Measurements from ENCODE around the gene PLCH1.

The PLCH1 gene

GRCh38 chr3:155382396-155383042 is 362.4 kb downstream of the PLCH1 start:
- peak; percentile 67 for DNase-seq (ENCODE audit: low read depth, low spot score)

GRCh38 chr3:155377847-155378246 is 367.0 kb downstream of the PLCH1 start:
- no peak for DNase-seq (ENCODE audit: low read depth, low spot score)

GRCh38 chr3:155377071-155377470 is 367.8 kb downstream of the PLCH1 start:
- no peak for DNase-seq (ENCODE audit: low read depth, low spot score)

GRCh38 chr3:155372281-155372680 is 372.6 kb downstream of the PLCH1 start:
- DNase-seq (ENCODE audit: low read depth, low spot score), result no peak

- no peak for DNase-seq (ENCODE audit: low read depth, low spot score)
These were observed 373.9 kb downstream of the PLCH1 start for GRCh38 chr3:155370764-155371503.

GRCh38 chr3:155370198-155370597 is 374.7 kb downstream of the PLCH1 start:
- DNase-seq (ENCODE audit: low read depth, low spot score), result no peak

- DNase-seq (ENCODE audit: low read depth, low spot score), result no peak
These were observed 375.1 kb downstream of the PLCH1 start for GRCh38 chr3:155369735-155370134.

- DNase-seq (ENCODE audit: low read depth, low spot score), result no peak
These were observed 375.6 kb downstream of the PLCH1 start for GRCh38 chr3:155369244-155369643.

GRCh38 chr3:155368786-155369185 is 376.1 kb downstream of the PLCH1 start:
- no peak for DNase-seq (ENCODE audit: low read depth, low spot score)

GRCh38 chr3:155367506-155367905 is 377.4 kb downstream of the PLCH1 start:
- DNase-seq (ENCODE audit: low read depth, low spot score), result no peak

- DNase-seq (ENCODE audit: low read depth, low spot score), result no peak
These were observed 379.6 kb downstream of the PLCH1 start for GRCh38 chr3:155365178-155365783.

GRCh38 chr3:155364492-155364891 is 380.4 kb downstream of the PLCH1 start:
- no peak for DNase-seq (ENCODE audit: low read depth, low spot score)

GRCh38 chr3:155363690-155364070 is 381.2 kb downstream of the PLCH1 start:
- no peak for DNase-seq (ENCODE audit: low read depth, low spot score)

GRCh38 chr3:155362808-155363689 is 381.8 kb downstream of the PLCH1 start:
- DNase-seq (ENCODE audit: low read depth, low spot score), result peak; percentile 100

GRCh38 chr3:155360281-155360680 is 384.6 kb downstream of the PLCH1 start:
- no peak for DNase-seq (ENCODE audit: low read depth, low spot score)

- DNase-seq (ENCODE audit: low read depth, low spot score), result no peak
These were observed 388.1 kb downstream of the PLCH1 start for GRCh38 chr3:155356594-155357370.

- DNase-seq (ENCODE audit: low read depth, low spot score), result no peak
These were observed 390.2 kb downstream of the PLCH1 start for GRCh38 chr3:155354658-155355057.

GRCh38 chr3:155352900-155353490 is 391.9 kb downstream of the PLCH1 start:
- DNase-seq (ENCODE audit: low read depth, low spot score), result no peak

GRCh38 chr3:155350571-155350970 is 394.3 kb downstream of the PLCH1 start:
- DNase-seq (ENCODE audit: low read depth, low spot score), result no peak

- no peak for DNase-seq (ENCODE audit: low read depth, low spot score)
These were observed 397.0 kb downstream of the PLCH1 start for GRCh38 chr3:155347901-155348300.

- DNase-seq (ENCODE audit: low read depth, low spot score), result no peak
These were observed 402.5 kb downstream of the PLCH1 start for GRCh38 chr3:155342344-155342743.
